ENCODE measurements around the gene RIMBP2. TPM values are rescaled to one million over a fixed set of nuclear protein-coding genes. Genes with fewer than 3 reads are reported as not detected.

The RIMBP2 gene
- total RNA-seq, 4 donors from 2014 or later, result not detected

GRCh38 chr12:130667421-130667960, 48.6 kb downstream of the RIMBP2 start:
- no peak for TF ChIP-seq CTCF (IDR thresholded peaks at IDR 0.05; ENCODE audit: low read depth)

GRCh38 chr12:130666645-130667044, 49.5 kb downstream of the RIMBP2 start:
- TF ChIP-seq CTCF (IDR thresholded peaks at IDR 0.05; ENCODE audit: low read depth), result no peak

- no peak for TF ChIP-seq CTCF (IDR thresholded peaks at IDR 0.05; ENCODE audit: low read depth)
Observed at GRCh38 chr12:130665753-130666152, 50.3 kb downstream of the RIMBP2 start.

- no peak for TF ChIP-seq CTCF (IDR thresholded peaks at IDR 0.05; ENCODE audit: low read depth)
Observed at GRCh38 chr12:130664772-130665171, 51.3 kb downstream of the RIMBP2 start.

GRCh38 chr12:130664252-130664651, 51.8 kb downstream of the RIMBP2 start:
- TF ChIP-seq CTCF (IDR thresholded peaks at IDR 0.05; ENCODE audit: low read depth), result no peak

- TF ChIP-seq CTCF (IDR thresholded peaks at IDR 0.05; ENCODE audit: low read depth), result no peak
Observed at GRCh38 chr12:130663514-130663913, 52.6 kb downstream of the RIMBP2 start.

GRCh38 chr12:130661486-130662255, 54.4 kb downstream of the RIMBP2 start:
- no peak for TF ChIP-seq CTCF (IDR thresholded peaks at IDR 0.05; ENCODE audit: low read depth)
